ENCODE measurements around the gene LRP1-AS.

Gene LRP1-AS

GRCh38 chr12:57141249-57141648 lies 6.2 kb downstream of the LRP1-AS start:
- no peak for DNase-seq (ENCODE audit: low read depth, low spot score)

- no peak for DNase-seq (ENCODE audit: low read depth, low spot score)
These were observed 7.4 kb downstream of the LRP1-AS start for GRCh38 chr12:57139796-57140649.

- DNase-seq (ENCODE audit: low read depth, low spot score): no peak
These were observed 8.7 kb downstream of the LRP1-AS start for GRCh38 chr12:57138526-57139272.

- no peak for DNase-seq (ENCODE audit: low read depth, low spot score)
These were observed 11.7 kb downstream of the LRP1-AS start for GRCh38 chr12:57135527-57136326.

GRCh38 chr12:57134949-57135348 lies 12.5 kb downstream of the LRP1-AS start:
- DNase-seq (ENCODE audit: low read depth, low spot score): no peak

GRCh38 chr12:57133916-57134315 lies 13.5 kb downstream of the LRP1-AS start:
- no peak for DNase-seq (ENCODE audit: low read depth, low spot score)

- no peak for DNase-seq (ENCODE audit: low read depth, low spot score)
These were observed 14.3 kb downstream of the LRP1-AS start for GRCh38 chr12:57133013-57133569.

GRCh38 chr12:57131896-57132744 lies 15.3 kb downstream of the LRP1-AS start:
- no peak for DNase-seq (ENCODE audit: low read depth, low spot score)

GRCh38 chr12:57130941-57131340 lies 16.5 kb downstream of the LRP1-AS start:
- no peak for DNase-seq (ENCODE audit: low read depth, low spot score)

- DNase-seq (ENCODE audit: low read depth, low spot score): no peak
These were observed 17.5 kb downstream of the LRP1-AS start for GRCh38 chr12:57129889-57130288.

- DNase-seq (ENCODE audit: low read depth, low spot score): no peak
These were observed 18.0 kb downstream of the LRP1-AS start for GRCh38 chr12:57129321-57129842.

GRCh38 chr12:57128519-57129247 lies 18.7 kb downstream of the LRP1-AS start:
- DNase-seq (ENCODE audit: low read depth, low spot score): no peak

- DNase-seq (ENCODE audit: low read depth, low spot score): peak; percentile 45
These were observed 19.5 kb downstream of the LRP1-AS start, which contains the start of gene LRP1 for GRCh38 chr12:57127726-57128518. TSS of gene LRP1 (plus strand) at chr12:57128483. CDS start at chr12:57128965, 482 bp downstream.

- no peak for DNase-seq (ENCODE audit: low read depth, low spot score)
These were observed 20.2 kb downstream of the LRP1-AS start for GRCh38 chr12:57127101-57127725.

GRCh38 chr12:57126561-57126960 lies 20.9 kb downstream of the LRP1-AS start:
- no peak for DNase-seq (ENCODE audit: low read depth, low spot score)

- no peak for DNase-seq (ENCODE audit: low read depth, low spot score)
These were observed 21.4 kb downstream of the LRP1-AS start for GRCh38 chr12:57126061-57126460.

- DNase-seq (ENCODE audit: low read depth, low spot score): peak; percentile 67
These were observed 23.1 kb downstream of the LRP1-AS start for GRCh38 chr12:57124261-57124877.

GRCh38 chr12:57123813-57124212 lies 23.6 kb downstream of the LRP1-AS start:
- DNase-seq (ENCODE audit: low read depth, low spot score): no peak

All from activated CD4-positive, CD25-positive, alpha-beta regulatory T cell treated with anti-CD3 and anti-CD28 coated beads, Interleukin-2, amount 50 U/mL, for 16 hours (primary cell).